CMK (cell line): ENCODE data around the gene IQGAP1.

Experiments
- DNase-seq: peaks from one replicate; pipeline ENCODE4 v3.0.0-alpha.2; 2010; ENCODE audit warnings: low read depth

IQGAP1 gene

GRCh38 chr15:90531147-90531546 lies 143.1 kb downstream of the IQGAP1 start:
- no peak for DNase-seq

GRCh38 chr15:90535254-90535653 lies 147.2 kb downstream of the IQGAP1 start:
- DNase-seq: no peak

- DNase-seq: no peak
Measured at GRCh38 chr15:90539789-90540188, 151.7 kb downstream of the IQGAP1 start.

- DNase-seq: no peak
Measured at GRCh38 chr15:90540768-90541167, 152.7 kb downstream of the IQGAP1 start.

GRCh38 chr15:90545095-90545494 lies 157.1 kb downstream of the IQGAP1 start:
- no peak for DNase-seq

- DNase-seq: no peak
Measured at GRCh38 chr15:90547540-90547939, 159.5 kb downstream of the IQGAP1 start.

- no peak for DNase-seq
Measured at GRCh38 chr15:90550919-90551318, 162.9 kb downstream of the IQGAP1 start.
